H1 (cell line): Measurements from ENCODE around the gene CEP89.

Experiments used
- CEBPB ChIP-seq: IDR thresholded peaks from 2 replicates; pipeline ENCODE4 v1.6.1; 2012; ENCODE audit warnings: low read depth, low read length
- EZH2 ChIP-seq: fragments of 200-600 bp; sonication (generic); IDR thresholded peaks from 2 replicates; pipeline ENCODE4 v1.7.1; 2012; ENCODE audit warnings: low read depth, mild to moderate bottlenecking, moderate library complexity, low read length, inconsistent platforms; ENCODE audit not compliant: severe bottlenecking
- NRF1 ChIP-seq: IDR thresholded peaks from 2 replicates; pipeline ENCODE4 v1.6.1; 2011; ENCODE audit warnings: mild to moderate bottlenecking, low read depth, low read length, improper control_type of control experiment
- POLR2A ChIP-seq, 2 experiments: IDR thresholded peaks; 1 replicate in 1 of 2; 2 replicates in 1 of 2; pipeline ENCODE4 v1.6.1; 2011; ENCODE audit warnings: low read depth in 2 of 2, low read length in 2 of 2, mild to moderate bottlenecking in 2 of 2; ENCODE audit errors: control extremely low read depth in 1 of 2
- POLR2AphosphoS5 ChIP-seq: IDR thresholded peaks from 2 replicates; pipeline ENCODE4 v1.6.1; 2011; ENCODE audit warnings: low read depth, low read length
- RAD21 ChIP-seq, 2 experiments: IDR thresholded peaks in 1 of 2; conservative IDR thresholded peaks in 1 of 2; 2 replicates each; pipeline ENCODE4 v1.6.1; 2011; ENCODE audit warnings: low read depth in 2 of 2, low read length in 2 of 2, improper control_type of control experiment in 1 of 2, inconsistent platforms in 1 of 2, mild to moderate bottlenecking in 1 of 2, moderate library complexity in 1 of 2
- RBBP5 ChIP-seq: IDR thresholded peaks from 2 replicates; pipeline ENCODE4 v1.7.1; 2012; ENCODE audit warnings: low read depth, mild to moderate bottlenecking, inconsistent platforms, low read length, moderate library complexity, borderline replicate concordance
- TF ChIP-seq, protein P1 (sequence below): IDR thresholded peaks from 2 replicates; pipeline ENCODE4 v1.6.1; 2012; ENCODE audit warnings: inconsistent platforms
- TF ChIP-seq, protein P2 (sequence below), 3 experiments: IDR thresholded peaks; 1 replicate in 2 of 3; 2 replicates in 1 of 3; pipeline versions ENCODE4 v1.5.1 to v1.6.1; 2011; ENCODE audit warnings: low read length in 3 of 3, mild to moderate bottlenecking in 3 of 3, inconsistent platforms in 2 of 3, low read depth in 1 of 3, moderate library complexity in 1 of 3; ENCODE audit not compliant: insufficient read depth in 1 of 3; ENCODE audit errors: control extremely low read depth in 1 of 3

DNA sequence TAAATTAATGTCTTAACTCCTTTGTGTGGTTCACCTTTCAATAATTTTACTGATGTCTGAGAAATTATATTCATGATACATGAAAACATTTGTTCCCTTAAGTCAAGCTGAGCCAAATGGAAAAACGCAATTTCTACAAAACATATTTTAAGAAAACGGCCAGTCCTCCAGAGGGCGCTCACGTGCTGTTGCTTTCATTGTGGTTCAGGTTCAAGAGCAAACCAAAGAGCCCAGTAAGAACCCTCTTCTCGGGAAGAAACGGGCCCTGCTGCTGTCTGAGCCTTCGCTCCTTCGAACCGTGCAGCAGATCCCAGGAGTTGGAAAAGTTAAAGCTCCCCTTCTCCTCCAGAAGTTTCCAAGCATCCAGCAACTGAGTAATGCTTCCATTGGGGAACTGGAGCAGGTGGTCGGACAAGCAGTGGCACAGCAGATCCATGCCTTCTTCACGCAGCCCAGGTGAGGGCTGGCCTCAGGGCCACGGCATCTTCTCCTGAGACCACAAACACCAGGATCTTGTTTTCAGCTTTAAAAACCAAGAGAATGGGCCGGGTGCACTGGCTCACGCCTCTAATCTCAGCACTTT is 4.6 kb upstream of the CEP89 start:
- TF ChIP-seq CEBPB (no peak), NRF1 (no peak), RBBP5 (no peak), POLR2AphosphoS5 (no peak), RAD21 (IDR thresholded peaks at IDR 0.05 in 1 of 2, conservative IDR thresholded peaks at IDR 0.05 in 1 of 2; ENCODE audit: low read depth in 2 of 2, low read length in 2 of 2) (peak; percentile 89 to 92), EZH2 (no peak), POLR2A (IDR thresholded peaks at IDR 0.05; ENCODE audit: control extremely low read depth in 1 of 2, low read depth in 2 of 2, low read length in 2 of 2) (no peak)
- TF ChIP-seq, protein P1, sequence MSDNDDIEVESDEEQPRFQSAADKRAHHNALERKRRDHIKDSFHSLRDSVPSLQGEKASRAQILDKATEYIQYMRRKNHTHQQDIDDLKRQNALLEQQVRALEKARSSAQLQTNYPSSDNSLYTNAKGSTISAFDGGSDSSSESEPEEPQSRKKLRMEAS = no peak
- TF ChIP-seq, protein P2, sequence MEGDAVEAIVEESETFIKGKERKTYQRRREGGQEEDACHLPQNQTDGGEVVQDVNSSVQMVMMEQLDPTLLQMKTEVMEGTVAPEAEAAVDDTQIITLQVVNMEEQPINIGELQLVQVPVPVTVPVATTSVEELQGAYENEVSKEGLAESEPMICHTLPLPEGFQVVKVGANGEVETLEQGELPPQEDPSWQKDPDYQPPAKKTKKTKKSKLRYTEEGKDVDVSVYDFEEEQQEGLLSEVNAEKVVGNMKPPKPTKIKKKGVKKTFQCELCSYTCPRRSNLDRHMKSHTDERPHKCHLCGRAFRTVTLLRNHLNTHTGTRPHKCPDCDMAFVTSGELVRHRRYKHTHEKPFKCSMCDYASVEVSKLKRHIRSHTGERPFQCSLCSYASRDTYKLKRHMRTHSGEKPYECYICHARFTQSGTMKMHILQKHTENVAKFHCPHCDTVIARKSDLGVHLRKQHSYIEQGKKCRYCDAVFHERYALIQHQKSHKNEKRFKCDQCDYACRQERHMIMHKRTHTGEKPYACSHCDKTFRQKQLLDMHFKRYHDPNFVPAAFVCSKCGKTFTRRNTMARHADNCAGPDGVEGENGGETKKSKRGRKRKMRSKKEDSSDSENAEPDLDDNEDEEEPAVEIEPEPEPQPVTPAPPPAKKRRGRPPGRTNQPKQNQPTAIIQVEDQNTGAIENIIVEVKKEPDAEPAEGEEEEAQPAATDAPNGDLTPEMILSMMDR (IDR thresholded peaks at IDR 0.05; ENCODE audit: control extremely low read depth in 1 of 3, insufficient read depth in 1 of 3, low read depth in 1 of 3, low read length in 3 of 3) = peak; percentile 39 to 84 (median 78)
